A673 (cell line): Measurements from ENCODE around the gene CPA1. TPM values are rescaled to one million over a fixed set of nuclear protein-coding genes. Genes with fewer than 3 reads are reported as not detected.

Experiments used
- BruUV-seq: library from RNA; stranded (reverse); fragments of 400-500 nt; replicated peaks from 2 replicates; lab custom pipeline; 2021; lab: Mats Ljungman, UMichigan
- CTCF ChIA-PET: fragments of 300-600 bp; sonication (Branson Sonifier 250); formaldehyde crosslinking; loops from one replicate; lab custom pipeline; 2022; ENCODE audit warnings: antibody characterized with exemption; lab: Charles Lee
- POLR2A ChIA-PET: fragments of 300-600 bp; sonication (Branson Sonifier 250); formaldehyde crosslinking; loops from one replicate; lab custom pipeline; 2022; ENCODE audit warnings: antibody characterized with exemption; ENCODE audit not compliant: low non-redundant PET; lab: Charles Lee
- DNase-seq: peaks from one replicate; pipeline ENCODE4 v3.0.0-alpha.2; 2015; ENCODE audit warnings: low spot score
- H3K27ac ChIP-seq: fragments of 200-600 bp; sonication (generic); 2 replicates; pipeline ENCODE4 v1.5.1; 2016; ENCODE audit warnings: mixed run types, low read depth, mild to moderate bottlenecking, mixed read lengths, antibody characterized with exemption, low read length; ENCODE audit not compliant: poor library complexity, severe bottlenecking
- H3K27me3 ChIP-seq: fragments of 200-600 bp; sonication (generic); replicated peaks from 2 replicates; pipeline ENCODE4 v1.6.1; 2017; ENCODE audit warnings: mixed run types, low read depth, mild to moderate bottlenecking, mixed read lengths, antibody characterized with exemption, low read length; ENCODE audit not compliant: insufficient read depth, poor library complexity
- H3K36me3 ChIP-seq: fragments of 200-600 bp; sonication (generic); 2 replicates; pipeline ENCODE4 v1.6.1; 2016; ENCODE audit warnings: mixed run types, mild to moderate bottlenecking, mixed read lengths, antibody characterized with exemption, low read length; ENCODE audit not compliant: insufficient read depth, poor library complexity, severe bottlenecking
- H3K4me1 ChIP-seq: fragments of 200-600 bp; sonication (generic); 2 replicates; pipeline ENCODE4 v1.6.1; 2017; ENCODE audit warnings: mixed run types, mild to moderate bottlenecking, mixed read lengths, antibody characterized with exemption, low read length; ENCODE audit not compliant: insufficient read depth, poor library complexity, severe bottlenecking
- H3K4me3 ChIP-seq: fragments of 200-600 bp; sonication (generic); 2 replicates; pipeline ENCODE4 v1.5.1; 2016; ENCODE audit warnings: low read depth, mixed run types, mild to moderate bottlenecking, mixed read lengths, low read length; ENCODE audit not compliant: poor library complexity, severe bottlenecking
- H3K9me3 ChIP-seq: fragments of 200-600 bp; sonication (generic); 2 replicates; pipeline ENCODE4 v1.6.1; 2016; ENCODE audit warnings: mixed run types, low read depth, mild to moderate bottlenecking, mixed read lengths, antibody characterized with exemption, low read length; ENCODE audit not compliant: poor library complexity, severe bottlenecking
- EZH2 ChIP-seq: fragments of 200-600 bp; sonication (generic); IDR thresholded peaks from 2 replicates; pipeline ENCODE4 v1.6.1; 2017; ENCODE audit warnings: borderline replicate concordance, low read depth, mild to moderate bottlenecking, mixed read lengths, antibody characterized with exemption, low read length; ENCODE audit not compliant: poor library complexity, severe bottlenecking
- intact Hi-C: fragments of 100-400 bp; cut with micrococcal nuclease; formaldehyde crosslinking; loops from one replicate; pipeline ENCODE4 v1.10.0; 2022; ENCODE audit not compliant: unreplicated experiment
- total RNA-seq: library from RNA; stranded (reverse); gene quantifications from 2 replicates; pipeline ENCODE4 v1.2.3, GENCODE V29; 2021
- TF ChIP-seq, protein P1 (sequence below): fragments of 300-800, 200-600 bp; sonication (generic); conservative IDR thresholded peaks from 2 replicates; pipeline ENCODE4 v1.5.1; 2017; ENCODE audit warnings: low read depth, mild to moderate bottlenecking, antibody characterized with exemption, low read length, moderate library complexity, mixed read lengths

CPA1 gene
- total RNA-seq, 1 experiment from 2014 or later, result not detected

DNA sequence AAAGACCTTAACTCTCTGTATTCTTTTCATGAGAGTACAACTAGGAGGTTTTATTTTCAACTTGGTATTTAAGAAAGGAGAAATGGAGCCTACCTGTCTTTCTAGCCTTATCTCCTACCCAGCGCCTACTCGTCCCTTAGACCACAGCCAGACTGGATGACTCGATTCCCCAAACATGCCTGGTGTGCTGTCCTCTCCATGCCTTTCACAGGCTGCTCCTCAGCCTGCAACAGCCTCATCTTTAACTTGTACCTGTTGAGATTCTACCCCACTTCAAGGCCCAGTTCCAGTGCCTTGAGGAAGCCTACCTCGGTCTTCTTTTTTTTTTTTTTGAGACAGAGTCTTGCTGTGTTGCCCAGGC is 29.4 kb downstream of the CPA1 start:
- POLR2A ChIA-PET, result no interaction called here
- no peak for DNase-seq
- no peak overlapping the region for H3K27ac ChIP-seq

DNA sequence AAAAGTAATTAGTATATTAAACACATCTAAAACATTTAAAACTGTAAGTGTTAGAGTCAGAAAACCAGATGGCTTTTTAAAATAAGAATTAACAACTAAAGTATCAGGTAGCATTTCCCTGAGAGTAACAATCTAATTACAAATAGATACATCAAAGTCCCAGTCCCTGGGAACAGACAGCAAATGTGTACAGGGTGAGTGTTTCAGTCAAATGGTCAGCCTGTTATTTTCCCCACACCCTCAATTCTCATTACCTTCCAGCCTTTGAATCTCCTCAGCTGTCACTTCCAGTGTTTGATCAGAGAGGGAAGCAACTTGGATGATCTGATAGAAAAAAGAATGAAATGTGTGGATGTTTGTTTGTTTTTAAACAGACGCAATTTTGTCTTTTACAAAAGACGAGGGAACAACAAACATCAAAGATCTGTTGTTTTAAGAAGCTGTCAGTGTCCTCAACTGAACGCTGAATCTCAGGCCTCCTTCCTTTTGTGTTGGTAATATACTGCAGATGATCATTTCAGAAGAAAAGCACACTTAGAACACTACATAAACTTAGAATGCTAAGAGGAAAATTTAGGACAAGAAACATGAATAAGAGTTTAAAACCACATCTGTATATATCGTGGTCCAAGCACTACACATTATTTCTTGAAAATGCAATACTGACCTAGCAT is 30.7 kb downstream of the CPA1 start:
- CTCF ChIA-PET, result no interaction called here
- H3K4me3 ChIP-seq, result no peak overlapping the region
- H3K4me1 ChIP-seq, result no peaks in the 10 kb centered on the region
- H3K9me3 ChIP-seq, result no peaks in the 10 kb centered on the region
- no peak for DNase-seq
- no peak overlapping the region for H3K27ac ChIP-seq
- TF ChIP-seq, protein P1, sequence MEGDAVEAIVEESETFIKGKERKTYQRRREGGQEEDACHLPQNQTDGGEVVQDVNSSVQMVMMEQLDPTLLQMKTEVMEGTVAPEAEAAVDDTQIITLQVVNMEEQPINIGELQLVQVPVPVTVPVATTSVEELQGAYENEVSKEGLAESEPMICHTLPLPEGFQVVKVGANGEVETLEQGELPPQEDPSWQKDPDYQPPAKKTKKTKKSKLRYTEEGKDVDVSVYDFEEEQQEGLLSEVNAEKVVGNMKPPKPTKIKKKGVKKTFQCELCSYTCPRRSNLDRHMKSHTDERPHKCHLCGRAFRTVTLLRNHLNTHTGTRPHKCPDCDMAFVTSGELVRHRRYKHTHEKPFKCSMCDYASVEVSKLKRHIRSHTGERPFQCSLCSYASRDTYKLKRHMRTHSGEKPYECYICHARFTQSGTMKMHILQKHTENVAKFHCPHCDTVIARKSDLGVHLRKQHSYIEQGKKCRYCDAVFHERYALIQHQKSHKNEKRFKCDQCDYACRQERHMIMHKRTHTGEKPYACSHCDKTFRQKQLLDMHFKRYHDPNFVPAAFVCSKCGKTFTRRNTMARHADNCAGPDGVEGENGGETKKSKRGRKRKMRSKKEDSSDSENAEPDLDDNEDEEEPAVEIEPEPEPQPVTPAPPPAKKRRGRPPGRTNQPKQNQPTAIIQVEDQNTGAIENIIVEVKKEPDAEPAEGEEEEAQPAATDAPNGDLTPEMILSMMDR, result no peak
- no peak for TF ChIP-seq EZH2
- no TSS peak for BruUV-seq
- intact Hi-C loops, result no loop called here
- no peaks in the 10 kb centered on the region for H3K36me3 ChIP-seq
- H3K27me3 ChIP-seq, result no peaks in the 10 kb centered on the region
- POLR2A ChIA-PET, result no interaction called here

More for the DNA sequence above, 29.4 kb downstream of the CPA1 start:
- H3K36me3 ChIP-seq, result no peaks in the 10 kb centered on the region
- no TSS peak for BruUV-seq
- no peak overlapping the region for H3K4me3 ChIP-seq
- H3K9me3 ChIP-seq, result no peaks in the 10 kb centered on the region
- TF ChIP-seq EZH2, result no peak
- TF ChIP-seq, protein P1, result no peak
- intact Hi-C loops, result no loop called here
- H3K27me3 ChIP-seq, result no peaks in the 10 kb centered on the region
- no peaks in the 10 kb centered on the region for H3K4me1 ChIP-seq
- CTCF ChIA-PET, result no interaction called here

DNA sequence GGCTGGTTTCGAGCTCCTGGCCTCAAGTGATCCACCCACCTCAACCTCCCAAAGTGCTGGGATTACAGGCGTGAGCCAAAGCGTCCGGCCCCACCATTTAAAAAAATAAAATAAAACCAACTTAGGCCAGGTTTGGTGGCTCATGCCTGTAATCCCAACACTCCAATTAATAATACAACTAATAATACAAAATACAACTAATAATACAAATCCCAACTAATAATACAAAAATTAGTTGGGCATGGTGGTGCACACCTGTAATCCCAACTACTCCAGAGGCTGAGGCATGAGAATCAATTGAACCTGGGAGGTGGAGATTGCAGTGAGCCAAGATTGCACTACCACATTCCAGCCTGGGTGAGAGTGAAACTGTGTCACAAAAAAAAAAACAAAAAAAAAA is 32.9 kb downstream of the CPA1 start:
- CTCF ChIA-PET, result no interaction called here
- POLR2A ChIA-PET, result no interaction called here
- intact Hi-C loops, result no loop called here

More for the DNA sequence above, 32.9 kb downstream of the CPA1 start:
- Histone ChIP-seq H3K36me3 (no peaks in the 10 kb centered on the region), H3K4me3 (no peak overlapping the region), H3K4me1 (no peaks in the 10 kb centered on the region), H3K27ac (no peak overlapping the region), H3K27me3 (no peaks in the 10 kb centered on the region), H3K9me3 (no peaks in the 10 kb centered on the region)
- TF ChIP-seq EZH2, result no peak
- TF ChIP-seq, protein P1, result no peak
- BruUV-seq, result no TSS peak
- no peak for DNase-seq
